Left lobe of liver (tissue), 2 donors: Measurements from ENCODE around the gene CD99L2. TPM values are rescaled to one million over a fixed set of nuclear protein-coding genes. Genes with fewer than 3 reads are reported as not detected.
A peak's percentile ranks its signal among the peaks of the same experiment; 100 is the strongest.

Experiments
- ATAC-seq: fragments of 200-7000 bp; cut with Tn5 transposase; one replicate; pipeline ENCODE4 v1.9.1; 2020; ENCODE audit warnings: mild to moderate bottlenecking, moderate library complexity
- DNase-seq: peaks from one replicate; pipeline ENCODE4 v3.0.0-alpha.2; 2020; ENCODE audit warnings: low spot score
- total RNA-seq: library from RNA; stranded (reverse); gene quantifications from one replicate; pipeline ENCODE4 v1.2.1, GENCODE V29; 2021
- donor health status: DM: no; HTN: no; CAD: no; lungs with moderate emphysema.
- donor health status: DM: no; HTN: yes; CAD: no.

Gene CD99L2
- total RNA-seq, 1 donor from 2014 or later: 36.7 TPM

- DNase-seq (no peak), ATAC-seq (peak; percentile 20)
Measured at GRCh38 chrX:150766351-150767044, 132.0 kb downstream of the CD99L2 start.

GRCh38 chrX:150765782-150766350 lies 132.6 kb downstream of the CD99L2 start:
- DNase-seq (no peak), ATAC-seq (no peak)

GRCh38 chrX:150765237-150765636 lies 133.2 kb downstream of the CD99L2 start:
- no peak for DNase-seq
- ATAC-seq: no peak

GRCh38 chrX:150763810-150764209 lies 134.7 kb downstream of the CD99L2 start:
- ATAC-seq (no peak), DNase-seq (no peak)

- DNase-seq (peak; percentile 16), ATAC-seq (no peak)
Measured at GRCh38 chrX:150763303-150763797, 135.1 kb downstream of the CD99L2 start.

- peak; percentile 22 for DNase-seq
- peak; percentile 9 for ATAC-seq
Measured at GRCh38 chrX:150762258-150763165, 136.0 kb downstream of the CD99L2 start.

- DNase-seq (peak; percentile 6), ATAC-seq (no peak)
Measured at GRCh38 chrX:150761819-150762216, 136.7 kb downstream of the CD99L2 start.

- DNase-seq (no peak), ATAC-seq (peak; percentile 9)
Measured at GRCh38 chrX:150761176-150761818, 137.2 kb downstream of the CD99L2 start.

- DNase-seq (no peak), ATAC-seq (no peak)
Measured at GRCh38 chrX:150759568-150760416, 138.7 kb downstream of the CD99L2 start.

GRCh38 chrX:150757371-150757770 lies 141.1 kb downstream of the CD99L2 start:
- no peak for DNase-seq
- no peak for ATAC-seq

- DNase-seq: no peak
- ATAC-seq: peak; percentile 55
Measured at GRCh38 chrX:150753968-150754367, 144.5 kb downstream of the CD99L2 start.

- DNase-seq: no peak
- no peak for ATAC-seq
Measured at GRCh38 chrX:150753357-150753756, 145.1 kb downstream of the CD99L2 start.

- DNase-seq (no peak), ATAC-seq (no peak)
Measured at GRCh38 chrX:150752124-150752523, 146.3 kb downstream of the CD99L2 start.

- ATAC-seq: no peak
- DNase-seq: no peak
Measured at GRCh38 chrX:150736475-150736874, 162.0 kb downstream of the CD99L2 start.

- DNase-seq (no peak), ATAC-seq (no peak)
Measured at GRCh38 chrX:150731795-150732194, 166.7 kb downstream of the CD99L2 start.

GRCh38 chrX:150730719-150731118 lies 167.7 kb downstream of the CD99L2 start:
- DNase-seq (no peak), ATAC-seq (no peak)

- no peak for ATAC-seq
- no peak for DNase-seq
Measured at GRCh38 chrX:150729956-150730355, 168.5 kb downstream of the CD99L2 start.

GRCh38 chrX:150719621-150720020 lies 178.8 kb downstream of the CD99L2 start:
- DNase-seq: no peak

More at GRCh38 chrX:150719621-150720020, 178.8 kb downstream of the CD99L2 start:
- no peak for ATAC-seq
